Astrocyte (in vitro differentiated cells and primary cell): ENCODE measurements around the gene IFRD2.

Source experiments
- CTCF ChIP-seq: IDR thresholded peaks from 2 replicates; pipeline ENCODE4 v1.5.1; 2011; ENCODE audit warnings: low read depth, mild to moderate bottlenecking, inconsistent platforms, low read length, moderate library complexity; ENCODE audit not compliant: insufficient read depth
- EZH2 ChIP-seq: IDR thresholded peaks from 2 replicates; pipeline ENCODE4 v1.6.1; 2012; ENCODE audit warnings: mild to moderate bottlenecking, low read length, inconsistent platforms; ENCODE audit not compliant: insufficient read depth

- TF ChIP-seq CTCF: no peak
- TF ChIP-seq EZH2: no peak
Observed at GRCh38 chr3:50316657-50317242, 24.5 kb upstream of the IFRD2 start.
